ENCODE results near the gene OBSL1. TPM values are rescaled to one million over a fixed set of nuclear protein-coding genes. Genes with fewer than 3 reads are reported as not detected.
A peak's percentile ranks its signal among the peaks of the same experiment; 100 is the strongest.

The OBSL1 gene
- total RNA-seq, 2 donors from 2014 or later = 119 to 185 TPM

DNA sequence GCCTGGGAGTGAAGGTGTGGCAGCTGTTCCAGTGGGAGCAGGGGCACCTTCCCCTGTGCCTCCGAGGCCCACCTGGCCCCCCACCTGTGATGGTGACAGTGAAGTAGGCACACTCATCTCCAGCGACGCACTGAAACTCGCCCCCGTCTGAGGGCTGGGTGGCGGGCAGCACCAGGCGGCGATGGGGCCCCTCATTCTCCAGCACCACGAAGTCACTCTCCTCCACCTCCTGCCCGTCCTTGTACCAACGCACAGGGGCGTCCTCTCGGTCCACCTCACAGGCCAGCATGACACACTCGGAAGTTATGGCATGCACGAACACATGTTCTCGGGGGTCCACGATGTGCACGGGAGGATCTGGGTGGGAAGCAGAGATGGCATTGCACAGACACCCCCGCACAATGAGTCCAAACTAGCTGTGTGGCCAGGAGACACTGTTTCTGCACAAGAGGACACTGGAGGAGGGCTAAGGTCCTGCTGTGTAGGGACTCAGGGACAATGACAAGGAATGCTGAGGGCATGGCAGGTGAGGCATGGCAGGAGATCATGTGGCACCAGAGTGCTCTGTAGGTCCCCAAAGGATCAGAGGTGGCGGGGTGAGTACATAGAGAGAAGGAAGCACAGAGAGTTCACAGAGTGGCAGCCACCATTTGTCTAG lies 7.9 kb downstream of the OBSL1 start:
- intact Hi-C loops (cut with DNase I) = no loop called here
- DNase-seq = peak in 1 of 4 donors; percentile 9
- Histone ChIP-seq H3K9me3 (no peaks in the 10 kb centered on the region), H3K36me3 (replicated peaks in 1 of 2; ENCODE audit: insufficient read depth in 1 of 2, low read depth in 2 of 2) (peaks cover 0 to 11% of the 10 kb centered on the region in 2 donors), H3K4me3 (no peak overlapping the region), H3K27me3 (no peaks in the 10 kb centered on the region), H3K4me1 (peaks cover 9% of the 10 kb centered on the region), H3K27ac (no peak overlapping the region)
- TF ChIP-seq, protein P1, sequence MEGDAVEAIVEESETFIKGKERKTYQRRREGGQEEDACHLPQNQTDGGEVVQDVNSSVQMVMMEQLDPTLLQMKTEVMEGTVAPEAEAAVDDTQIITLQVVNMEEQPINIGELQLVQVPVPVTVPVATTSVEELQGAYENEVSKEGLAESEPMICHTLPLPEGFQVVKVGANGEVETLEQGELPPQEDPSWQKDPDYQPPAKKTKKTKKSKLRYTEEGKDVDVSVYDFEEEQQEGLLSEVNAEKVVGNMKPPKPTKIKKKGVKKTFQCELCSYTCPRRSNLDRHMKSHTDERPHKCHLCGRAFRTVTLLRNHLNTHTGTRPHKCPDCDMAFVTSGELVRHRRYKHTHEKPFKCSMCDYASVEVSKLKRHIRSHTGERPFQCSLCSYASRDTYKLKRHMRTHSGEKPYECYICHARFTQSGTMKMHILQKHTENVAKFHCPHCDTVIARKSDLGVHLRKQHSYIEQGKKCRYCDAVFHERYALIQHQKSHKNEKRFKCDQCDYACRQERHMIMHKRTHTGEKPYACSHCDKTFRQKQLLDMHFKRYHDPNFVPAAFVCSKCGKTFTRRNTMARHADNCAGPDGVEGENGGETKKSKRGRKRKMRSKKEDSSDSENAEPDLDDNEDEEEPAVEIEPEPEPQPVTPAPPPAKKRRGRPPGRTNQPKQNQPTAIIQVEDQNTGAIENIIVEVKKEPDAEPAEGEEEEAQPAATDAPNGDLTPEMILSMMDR (IDR thresholded peaks at IDR 0.05) = no peak
- no peak for TF ChIP-seq POLR2A (IDR thresholded peaks at IDR 0.05)
- no peak for ATAC-seq
- WGBS, 2 donors = 91 to 94% methylated on average over 19 to 20 of the region's 20 CpGs

DNA sequence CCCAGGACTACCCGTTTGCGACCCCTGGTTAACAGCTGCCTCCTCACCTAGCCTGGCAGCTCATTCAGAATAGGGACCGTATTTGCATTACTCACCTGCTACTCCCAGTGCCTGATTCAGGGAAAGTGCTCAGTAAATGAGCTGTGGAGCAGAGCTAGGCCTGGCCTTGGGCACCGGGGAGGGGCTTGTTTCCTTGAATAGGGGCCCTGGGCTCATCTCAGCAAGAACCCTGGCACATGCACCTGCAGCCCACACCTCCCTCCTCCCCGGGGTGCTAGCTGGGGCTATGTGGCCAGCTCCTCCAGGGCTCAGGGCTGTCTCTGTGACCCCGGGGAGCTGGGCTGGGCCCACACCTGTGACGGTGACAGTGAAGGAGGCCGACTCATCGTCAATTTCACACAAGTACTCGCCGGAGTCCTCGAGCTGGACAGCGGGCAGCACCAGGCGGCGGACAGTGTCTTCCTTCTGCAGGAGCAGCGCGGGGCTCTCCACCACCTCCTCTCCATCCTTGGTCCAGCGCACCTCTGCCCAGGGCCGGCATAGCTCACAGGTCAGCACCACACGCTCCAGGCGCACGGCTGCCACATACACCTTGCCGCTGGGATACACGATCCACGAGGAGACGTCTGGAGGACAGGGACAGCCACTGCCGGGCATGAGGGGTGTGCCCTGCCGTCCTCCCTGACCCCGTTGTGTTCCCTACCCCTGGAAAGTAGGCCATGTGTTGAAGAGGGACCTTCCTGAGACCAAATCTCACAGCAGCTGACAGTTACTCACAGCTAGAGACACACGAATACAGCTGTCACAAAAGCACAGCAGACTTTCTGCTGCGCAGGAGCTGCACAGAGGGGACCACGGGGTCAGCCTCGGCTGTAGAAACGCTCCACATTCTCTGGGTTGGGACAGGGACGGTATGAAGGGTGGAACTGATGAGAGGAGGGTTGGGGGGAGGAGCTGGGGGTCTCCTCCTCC lies 9.0 kb downstream of the OBSL1 start:
- DNase-seq (peak in 2 of 4 donors; percentile 11 to 12), ATAC-seq (no peak)
- Histone ChIP-seq H3K9me3 (no peaks in the 10 kb centered on the region), H3K4me1 (peaks cover 14% of the 10 kb centered on the region), H3K27ac (no peak overlapping the region), H3K36me3 (replicated peaks in 1 of 2; ENCODE audit: insufficient read depth in 1 of 2, low read depth in 2 of 2) (peaks cover 0 to 11% of the 10 kb centered on the region in 2 donors), H3K27me3 (no peaks in the 10 kb centered on the region), H3K4me3 (no peak overlapping the region)
- intact Hi-C loops (cut with DNase I) = no loop called here
- WGBS, 2 donors = 86 to 92% methylated on average over 7 to 34 of the region's 35 CpGs
- TF ChIP-seq, protein P1 (IDR thresholded peaks at IDR 0.05) = no peak
- TF ChIP-seq POLR2A (IDR thresholded peaks at IDR 0.05) = no peak

DNA sequence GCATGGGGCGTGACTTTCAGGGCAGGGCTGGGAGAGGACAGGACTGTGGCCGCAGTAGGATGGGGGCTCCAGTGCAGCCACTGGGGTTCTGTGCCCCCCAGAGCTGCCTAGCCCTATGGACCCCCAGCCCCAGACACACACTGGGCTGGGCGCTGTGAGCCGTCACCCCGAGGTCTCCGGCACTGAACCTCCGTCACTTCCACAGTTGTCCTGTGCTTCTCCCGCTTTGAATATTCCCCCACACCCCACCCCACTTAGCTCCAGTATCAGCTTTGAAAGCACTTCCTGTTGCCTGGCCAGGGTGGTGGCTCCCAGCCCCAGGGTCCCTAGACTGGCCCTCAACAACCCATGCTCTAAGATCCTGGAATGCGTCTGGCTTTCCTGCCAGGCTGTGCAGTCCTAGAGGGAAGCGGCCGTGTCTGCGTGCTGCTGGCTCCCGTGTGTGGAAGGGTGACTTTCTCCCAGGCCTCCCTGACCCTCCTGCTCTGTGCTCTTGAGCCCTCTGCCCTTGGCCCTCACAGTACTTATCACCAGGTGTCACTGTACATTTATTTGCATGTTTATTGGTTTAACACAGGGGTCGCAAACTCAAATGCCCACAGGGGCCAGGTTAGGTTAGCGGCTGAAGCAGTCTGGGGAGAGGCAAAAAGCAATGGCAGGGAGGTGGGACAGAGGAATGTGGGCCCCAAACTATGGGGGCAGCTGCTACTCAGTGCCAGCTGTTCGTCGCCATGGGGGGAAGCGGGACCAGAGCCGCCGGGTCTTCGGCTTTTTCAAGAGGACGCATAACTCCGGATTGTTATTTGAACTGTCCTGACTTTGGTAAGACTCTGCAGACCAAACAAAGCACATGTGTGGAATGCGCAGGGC lies 9.9 kb downstream of the OBSL1 start:
- WGBS, 2 donors = 81% methylated on average over 21 to 24 of the region's 24 CpGs
- H3K27me3 ChIP-seq = no peaks in the 10 kb centered on the region
- ATAC-seq = no peak
- H3K36me3 ChIP-seq (replicated peaks in 1 of 2; ENCODE audit: insufficient read depth in 1 of 2, low read depth in 2 of 2) = peaks cover 0 to 11% of the 10 kb centered on the region in 2 donors
- no peaks in the 10 kb centered on the region for H3K9me3 ChIP-seq
- peaks cover 14% of the 10 kb centered on the region for H3K4me1 ChIP-seq
- TF ChIP-seq POLR2A (IDR thresholded peaks at IDR 0.05) = no peak
- intact Hi-C loops (cut with DNase I) = no loop called here
- no peak overlapping the region for H3K27ac ChIP-seq
- H3K4me3 ChIP-seq = no peak overlapping the region
- peak in 2 of 4 donors; percentile 10 for DNase-seq

DNA sequence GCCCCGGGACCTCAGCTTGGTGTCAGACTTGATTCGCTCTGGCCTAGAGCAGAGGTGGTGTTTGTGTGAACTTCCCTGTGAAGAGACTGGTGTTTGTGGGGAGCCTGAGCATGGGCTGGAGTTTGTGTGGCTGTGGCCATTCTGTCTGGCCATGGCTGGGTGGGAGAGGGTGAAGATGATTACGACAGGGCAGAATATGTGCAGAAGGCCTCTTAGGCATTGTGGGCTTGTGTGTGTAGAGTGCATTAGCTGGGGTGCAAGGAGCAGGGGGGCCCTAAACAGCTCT lies 10.5 kb downstream of the OBSL1 start:
- intact Hi-C loops (cut with DNase I) = no loop called here
- 79 to 87% methylated on average over 3 of the region's 3 CpGs for WGBS, 2 donors
- DNase-seq (no peak), ATAC-seq (no peak)
- TF ChIP-seq, protein P1 (IDR thresholded peaks at IDR 0.05) = no peak
- TF ChIP-seq POLR2A (IDR thresholded peaks at IDR 0.05) = no peak
- peaks cover 14% of the 10 kb centered on the region for H3K4me1 ChIP-seq
- H3K27me3 ChIP-seq = no peaks in the 10 kb centered on the region
- H3K27ac ChIP-seq = no peak overlapping the region
- no peaks in the 10 kb centered on the region for H3K9me3 ChIP-seq
- no peak overlapping the region for H3K4me3 ChIP-seq
- peaks cover 0 to 11% of the 10 kb centered on the region in 2 donors for H3K36me3 ChIP-seq (replicated peaks in 1 of 2; ENCODE audit: insufficient read depth in 1 of 2, low read depth in 2 of 2)
